ENCODE data around the gene MCRIP1.

DNA sequence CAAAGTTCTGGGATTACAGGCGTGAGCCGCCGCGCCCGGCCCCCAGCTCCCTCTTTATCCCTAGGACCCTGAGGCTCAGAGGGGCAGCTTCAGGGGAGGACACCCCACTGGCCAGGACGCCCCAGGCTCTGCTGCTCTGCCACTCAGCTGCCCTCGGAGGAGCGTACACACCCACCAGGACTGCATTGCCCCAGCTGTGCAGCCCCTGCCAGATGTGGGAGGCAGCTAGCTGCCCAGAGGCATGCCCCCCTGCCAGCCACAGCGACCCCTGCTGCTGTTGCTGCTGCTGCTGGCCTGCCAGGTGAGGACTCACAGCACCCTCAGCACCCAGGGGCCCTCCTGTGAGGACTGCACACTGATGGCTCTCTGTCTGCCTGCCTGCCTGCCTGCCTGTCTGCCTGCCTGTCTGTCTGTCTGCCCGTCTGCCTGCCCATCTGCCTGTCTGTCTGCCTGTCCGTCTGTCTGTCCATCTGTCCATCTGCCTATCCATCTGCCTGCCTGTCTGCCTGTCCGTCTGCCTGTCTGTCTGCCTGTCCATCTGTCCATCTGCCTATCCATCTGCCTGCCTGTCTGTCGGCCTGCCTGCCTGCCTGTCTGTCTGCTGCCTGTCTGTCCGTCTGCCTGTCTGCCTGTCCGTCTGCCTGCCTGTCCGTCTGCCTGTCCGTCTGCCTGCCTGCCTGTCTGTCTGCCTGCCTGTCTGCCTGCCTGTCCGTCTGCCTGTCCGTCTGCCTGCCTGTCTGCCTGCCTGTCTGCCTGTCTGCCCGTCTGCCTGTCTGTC lies 24.1 kb downstream of the MCRIP1 start:
- TF ChIP-seq HNF4A (conservative IDR thresholded peaks at IDR 0.05) (no peak), GABPA (IDR thresholded peaks at IDR 0.05 in 1 of 2, conservative IDR thresholded peaks at IDR 0.05 in 1 of 2) (no peak), CTCF (IDR thresholded peaks at IDR 0.05; ENCODE audit: low read depth, low read length, missing input control) (no peak), FOXA1 (IDR thresholded peaks at IDR 0.05) (no peak), RXRA (IDR thresholded peaks at IDR 0.05) (no peak), YY1 (IDR thresholded peaks at IDR 0.05) (no peak), REST (IDR thresholded peaks at IDR 0.05) (no peak), RAD21 (IDR thresholded peaks at IDR 0.05) (no peak), ZBTB33 (IDR thresholded peaks at IDR 0.05) (no peak), TAF1 (conservative IDR thresholded peaks at IDR 0.05) (no peak)
- TF ChIP-seq, protein P1, sequence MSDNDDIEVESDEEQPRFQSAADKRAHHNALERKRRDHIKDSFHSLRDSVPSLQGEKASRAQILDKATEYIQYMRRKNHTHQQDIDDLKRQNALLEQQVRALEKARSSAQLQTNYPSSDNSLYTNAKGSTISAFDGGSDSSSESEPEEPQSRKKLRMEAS (IDR thresholded peaks at IDR 0.05): no peak

Data from liver (tissue), 3 donors.